Cerebellar nuclear complex (tissue), 1 donor: ENCODE data around the gene RPS2.
A peak's percentile ranks its signal among the peaks of the same experiment; 100 is the strongest.
"Not testable (repeated sequence)": the region's sequence is repeated elsewhere in the genome, so short reads cannot be mapped to it uniquely, and the experiment has no call there.

ENCODE experiments used
- DNase-seq, 2 experiments: peaks; one replicate each; lab custom pipeline; 2025; lab: John Stamatoyannopoulos, UW

RPS2 gene

GRCh38 chr16:1962161-1963153 lies 2.2 kb downstream of the RPS2 start:
- DNase-seq, result not testable (repeated sequence)

- no peak for DNase-seq
Observed at GRCh38 chr16:1961651-1962067, 3.0 kb downstream of the RPS2 start.

GRCh38 chr16:1960665-1961630 lies 3.7 kb downstream of the RPS2 start:
- no peak for DNase-seq

GRCh38 chr16:1959269-1960039 lies 5.2 kb downstream of the RPS2 start, which contains the start of gene NDUFB10:
Gene NDUFB10, plus strand, starts transcription at chr16:1959538. Its CDS starts 87 bp downstream, at chr16:1959625.
- no peak for DNase-seq

GRCh38 chr16:1958715-1959268 lies 5.8 kb downstream of the RPS2 start:
- no peak for DNase-seq

- not testable (repeated sequence) for DNase-seq
Observed at GRCh38 chr16:1958143-1958491, 6.5 kb downstream of the RPS2 start.

GRCh38 chr16:1957434-1958142 lies 7.0 kb downstream of the RPS2 start:
- not testable (repeated sequence) for DNase-seq

GRCh38 chr16:1953734-1954133 lies 10.9 kb downstream of the RPS2 start:
- no peak for DNase-seq

- DNase-seq, result no peak
Observed at GRCh38 chr16:1950559-1950958, 14.1 kb downstream of the RPS2 start.

- DNase-seq, result no peak
Observed at GRCh38 chr16:1950047-1950446, 14.6 kb downstream of the RPS2 start.

- DNase-seq, result no peak
Observed at GRCh38 chr16:1949507-1949906, 15.1 kb downstream of the RPS2 start.

GRCh38 chr16:1947369-1947670 lies 17.3 kb downstream of the RPS2 start:
- no peak for DNase-seq

- no peak for DNase-seq
Observed at GRCh38 chr16:1946495-1947368, 17.9 kb downstream of the RPS2 start.

GRCh38 chr16:1945559-1946391 lies 18.9 kb downstream of the RPS2 start:
- DNase-seq, result no peak

GRCh38 chr16:1944612-1945199 lies 19.9 kb downstream of the RPS2 start:
- DNase-seq, result no peak

GRCh38 chr16:1942810-1943726 lies 21.6 kb downstream of the RPS2 start, which contains the start of gene MSRB1:
Gene MSRB1, minus strand, starts transcription at chr16:1943199. Its CDS starts 43 bp downstream, at chr16:1943156.
- DNase-seq, result peak; percentile 74 to 92
